ENCODE data around the gene PITPNC1.

- no peak for TF ChIP-seq POLR2AphosphoS5 (IDR thresholded peaks at IDR 0.05; ENCODE audit: low read depth, low read length)
- TF ChIP-seq, protein P1, sequence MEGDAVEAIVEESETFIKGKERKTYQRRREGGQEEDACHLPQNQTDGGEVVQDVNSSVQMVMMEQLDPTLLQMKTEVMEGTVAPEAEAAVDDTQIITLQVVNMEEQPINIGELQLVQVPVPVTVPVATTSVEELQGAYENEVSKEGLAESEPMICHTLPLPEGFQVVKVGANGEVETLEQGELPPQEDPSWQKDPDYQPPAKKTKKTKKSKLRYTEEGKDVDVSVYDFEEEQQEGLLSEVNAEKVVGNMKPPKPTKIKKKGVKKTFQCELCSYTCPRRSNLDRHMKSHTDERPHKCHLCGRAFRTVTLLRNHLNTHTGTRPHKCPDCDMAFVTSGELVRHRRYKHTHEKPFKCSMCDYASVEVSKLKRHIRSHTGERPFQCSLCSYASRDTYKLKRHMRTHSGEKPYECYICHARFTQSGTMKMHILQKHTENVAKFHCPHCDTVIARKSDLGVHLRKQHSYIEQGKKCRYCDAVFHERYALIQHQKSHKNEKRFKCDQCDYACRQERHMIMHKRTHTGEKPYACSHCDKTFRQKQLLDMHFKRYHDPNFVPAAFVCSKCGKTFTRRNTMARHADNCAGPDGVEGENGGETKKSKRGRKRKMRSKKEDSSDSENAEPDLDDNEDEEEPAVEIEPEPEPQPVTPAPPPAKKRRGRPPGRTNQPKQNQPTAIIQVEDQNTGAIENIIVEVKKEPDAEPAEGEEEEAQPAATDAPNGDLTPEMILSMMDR (IDR thresholded peaks at IDR 0.05) = no peak
- TF ChIP-seq RFX5 (IDR thresholded peaks at IDR 0.05; ENCODE audit: low read length) = no peak
- no peak for TF ChIP-seq FOXM1 (IDR thresholded peaks at IDR 0.05; ENCODE audit: low read depth)
- TF ChIP-seq, protein P2, sequence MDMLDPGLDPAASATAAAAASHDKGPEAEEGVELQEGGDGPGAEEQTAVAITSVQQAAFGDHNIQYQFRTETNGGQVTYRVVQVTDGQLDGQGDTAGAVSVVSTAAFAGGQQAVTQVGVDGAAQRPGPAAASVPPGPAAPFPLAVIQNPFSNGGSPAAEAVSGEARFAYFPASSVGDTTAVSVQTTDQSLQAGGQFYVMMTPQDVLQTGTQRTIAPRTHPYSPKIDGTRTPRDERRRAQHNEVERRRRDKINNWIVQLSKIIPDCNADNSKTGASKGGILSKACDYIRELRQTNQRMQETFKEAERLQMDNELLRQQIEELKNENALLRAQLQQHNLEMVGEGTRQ (IDR thresholded peaks at IDR 0.05; ENCODE audit: borderline replicate concordance, low read depth, low read length) = no peak
- no peak for TF ChIP-seq EP300 (IDR thresholded peaks at IDR 0.05; ENCODE audit: borderline replicate concordance in 1 of 2, low read depth in 1 of 2, low read length in 1 of 2)
- no peak for TF ChIP-seq NFIC (IDR thresholded peaks at IDR 0.05; ENCODE audit: borderline replicate concordance)
- no peak for TF ChIP-seq TCF12 (IDR thresholded peaks at IDR 0.05)
- no peak for TF ChIP-seq TAF1 (IDR thresholded peaks at IDR 0.05; ENCODE audit: borderline replicate concordance, low read depth, low read length)
Observed at GRCh38 chr17:67523101-67523500, 146.0 kb downstream of the PITPNC1 start.
